GM23248 (cell line): ENCODE data around the gene RPIA. TPM values are rescaled to one million over a fixed set of nuclear protein-coding genes. Genes with fewer than 3 reads are reported as not detected.

Experiments
- DNase-seq: peaks from one replicate; pipeline ENCODE4 v3.0.0-alpha.2; 2015
- H2AFZ ChIP-seq: fragments of 200-600 bp; sonication (generic); 2 replicates; pipeline ENCODE4 v1.6.1; 2016; ENCODE audit warnings: antibody characterized with exemption
- H3F3A ChIP-seq: fragments of 200-600 bp; sonication (generic); 2 replicates; pipeline ENCODE4 v1.6.1; 2016; ENCODE audit warnings: mild to moderate bottlenecking, antibody characterized with exemption, mixed run types; ENCODE audit not compliant: insufficient read depth
- H3K27ac ChIP-seq: fragments of 200-600 bp; sonication (generic); 2 replicates; pipeline ENCODE4 v1.5.1; 2016; ENCODE audit warnings: mild to moderate bottlenecking
- H3K27me3 ChIP-seq: fragments of 200-600 bp; sonication (generic); replicated peaks from 2 replicates; pipeline ENCODE4 v1.6.1; 2016; ENCODE audit warnings: mild to moderate bottlenecking; ENCODE audit not compliant: insufficient read depth
- H3K36me3 ChIP-seq: fragments of 200-600 bp; sonication (generic); 2 replicates; pipeline ENCODE4 v1.6.1; 2016; ENCODE audit warnings: low read depth, mild to moderate bottlenecking
- H3K4me1 ChIP-seq: fragments of 200-600 bp; sonication (generic); 2 replicates; pipeline ENCODE4 v1.6.1; 2016; ENCODE audit warnings: mild to moderate bottlenecking; ENCODE audit not compliant: insufficient read depth
- H3K4me2 ChIP-seq: fragments of 200-600 bp; sonication (generic); one replicate; pipeline ENCODE4 v1.6.1; 2016; ENCODE audit warnings: mild to moderate bottlenecking; ENCODE audit not compliant: unreplicated experiment
- H3K4me3 ChIP-seq: fragments of 200-600 bp; sonication (generic); 2 replicates; pipeline ENCODE4 v1.5.1; 2016; ENCODE audit warnings: mild to moderate bottlenecking
- H3K79me2 ChIP-seq: fragments of 200-600 bp; sonication (generic); 2 replicates; pipeline ENCODE4 v1.6.1; 2016; ENCODE audit warnings: mild to moderate bottlenecking; ENCODE audit not compliant: insufficient read depth
- H3K9ac ChIP-seq: fragments of 200-600 bp; sonication (generic); 2 replicates; pipeline ENCODE4 v1.6.1; 2016; ENCODE audit warnings: mild to moderate bottlenecking
- H3K9me2 ChIP-seq: fragments of 200-600 bp; sonication (generic); 2 replicates; pipeline ENCODE4 v1.6.1; 2016; ENCODE audit warnings: mixed run types, mild to moderate bottlenecking, moderate library complexity; ENCODE audit not compliant: insufficient read depth
- H3K9me3 ChIP-seq: fragments of 200-600 bp; sonication (generic); one replicate; pipeline ENCODE4 v1.6.1; 2017; ENCODE audit warnings: low read depth
- H4K20me1 ChIP-seq: fragments of 200-600 bp; sonication (generic); 2 replicates; pipeline ENCODE4 v1.6.0; 2016; ENCODE audit not compliant: insufficient read depth
- EZH2 ChIP-seq: fragments of 200-600 bp; sonication (generic); IDR thresholded peaks from 2 replicates; pipeline ENCODE4 v1.6.1; 2018; ENCODE audit warnings: antibody characterized with exemption, mild to moderate bottlenecking; ENCODE audit not compliant: insufficient read depth, poor library complexity, severe bottlenecking
- EZH2phosphoT487 ChIP-seq: fragments of 200-600 bp; sonication (generic); IDR thresholded peaks from 2 replicates; pipeline ENCODE4 v1.6.1; 2018; ENCODE audit warnings: antibody characterized with exemption, moderate library complexity, mild to moderate bottlenecking, low read depth; ENCODE audit not compliant: insufficient read depth
- WGBS, 2 experiments: methylation state at CpG; one replicate each; pipeline ENCODE4 v1.1.6; 2015 to 2017; ENCODE audit warnings: low lambda C conversion rate in 2 of 2, low coverage in 1 of 2; ENCODE audit errors: missing lambda C conversion rate in 2 of 2; 5-methylcytosine and 5-hydroxymethylcytosine counted together
- in situ Hi-C: fragments of 300-500 bp; cut with MboI; formaldehyde crosslinking; loops from 2 replicates; pipeline ENCODE4 v1.15.0; 2020
- polyA plus RNA-seq: library from polyadenylated mRNA; unstranded; fragments of >200 nt; fragmentation: Nextera tagmentation; extraction: Ambion mirVana; gene quantifications from 2 replicates; pipeline ENCODE4 v1.2.1, GENCODE V29; 2016
- total RNA-seq: library from RNA; depleted of rRNA; stranded (reverse); fragments of >200 nt; shearing (Covaris generic); gene quantifications from 2 replicates; pipeline ENCODE4 v1.2.3, GENCODE V29; 2014

Gene RPIA
- total and polyA plus RNA-seq, 2 experiments from 2014 or later = 5.8 to 9.2 TPM

DNA sequence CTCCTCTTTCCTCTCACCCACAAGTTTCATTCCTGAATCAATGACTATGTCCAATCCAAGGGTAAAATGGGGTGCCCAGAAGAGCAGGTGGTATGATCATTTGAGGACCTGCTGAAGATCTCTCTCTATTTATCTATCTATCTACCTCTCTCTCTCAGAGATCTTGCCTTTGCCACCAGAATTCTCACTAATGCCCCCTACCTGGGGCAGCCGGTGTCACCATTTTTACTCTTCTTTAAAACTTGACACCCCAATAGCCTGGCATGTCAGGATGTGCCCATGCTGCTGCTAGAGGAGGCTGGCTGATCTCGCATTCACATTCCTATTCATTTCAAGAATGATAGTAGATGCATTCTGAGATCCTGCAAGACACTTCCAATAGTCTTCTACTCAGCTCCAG lies 24.3 kb upstream of the RPIA start:
- H3K27ac ChIP-seq = no peak overlapping the region
- H3K9me2 ChIP-seq = no peaks in the 10 kb centered on the region
- no peak for TF ChIP-seq EZH2
- DNase-seq = no peak
- WGBS, 2 experiments = 62 to 67% methylated on average over 2 of the region's 2 CpGs
- H3K4me3 ChIP-seq = no peak overlapping the region
- H3K36me3 ChIP-seq = no peaks in the 10 kb centered on the region
- H2AFZ ChIP-seq = no peak overlapping the region
- no peaks in the 10 kb centered on the region for H3K9me3 ChIP-seq
- no peak overlapping the region for H3K9ac ChIP-seq
- peaks cover 11% of the 10 kb centered on the region for H3K27me3 ChIP-seq
- no peaks in the 10 kb centered on the region for H3F3A ChIP-seq
- no peaks in the 10 kb centered on the region for H4K20me1 ChIP-seq
- in situ Hi-C loops = loop anchor here (5.0 kb wide), 1 partner anchor 75 kb away; no protein-coding TSS in a partner anchor
- no peaks in the 10 kb centered on the region for H3K79me2 ChIP-seq
- H3K4me2 ChIP-seq = no peak overlapping the region
- no peaks in the 10 kb centered on the region for H3K4me1 ChIP-seq

DNA sequence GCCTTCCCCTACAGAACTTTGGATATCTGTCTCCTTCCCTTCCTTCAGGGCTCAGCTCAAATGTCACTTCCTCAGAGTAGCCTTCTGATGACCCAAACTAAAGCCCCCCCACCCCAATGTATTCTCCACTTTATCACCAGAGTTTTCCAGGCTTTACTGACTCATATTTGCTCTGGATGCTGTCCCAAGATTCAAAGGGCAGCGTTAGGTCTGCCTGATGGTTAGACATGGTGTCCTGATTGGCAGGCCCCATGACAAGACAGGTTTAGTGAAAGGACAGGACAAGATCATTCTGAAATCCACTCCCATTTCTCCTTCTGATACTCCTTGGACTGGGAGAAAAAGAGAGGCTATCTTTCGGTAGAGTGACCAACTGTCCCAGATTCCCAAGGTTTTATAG lies 22.6 kb upstream of the RPIA start:
- in situ Hi-C loops = loop anchor here (5.0 kb wide), 1 partner anchor 77 kb away; no protein-coding TSS in a partner anchor
- Histone ChIP-seq H3K9me3 (no peaks in the 10 kb centered on the region), H3K4me1 (no peaks in the 10 kb centered on the region), H3K27me3 (peaks cover 3% of the 10 kb centered on the region), H3K79me2 (no peaks in the 10 kb centered on the region), H3K36me3 (no peaks in the 10 kb centered on the region), H3K9me2 (no peaks in the 10 kb centered on the region), H4K20me1 (no peaks in the 10 kb centered on the region), H3F3A (no peaks in the 10 kb centered on the region), H3K4me2 (no peak overlapping the region), H2AFZ (no peak overlapping the region), H3K9ac (no peak overlapping the region), H3K4me3 (no peak overlapping the region), H3K27ac (no peak overlapping the region)
- WGBS, 2 experiments = 91 to 93% methylated on average over 2 of the region's 2 CpGs
- TF ChIP-seq EZH2 (no peak), EZH2phosphoT487 (no peak)
- DNase-seq = no peak

DNA sequence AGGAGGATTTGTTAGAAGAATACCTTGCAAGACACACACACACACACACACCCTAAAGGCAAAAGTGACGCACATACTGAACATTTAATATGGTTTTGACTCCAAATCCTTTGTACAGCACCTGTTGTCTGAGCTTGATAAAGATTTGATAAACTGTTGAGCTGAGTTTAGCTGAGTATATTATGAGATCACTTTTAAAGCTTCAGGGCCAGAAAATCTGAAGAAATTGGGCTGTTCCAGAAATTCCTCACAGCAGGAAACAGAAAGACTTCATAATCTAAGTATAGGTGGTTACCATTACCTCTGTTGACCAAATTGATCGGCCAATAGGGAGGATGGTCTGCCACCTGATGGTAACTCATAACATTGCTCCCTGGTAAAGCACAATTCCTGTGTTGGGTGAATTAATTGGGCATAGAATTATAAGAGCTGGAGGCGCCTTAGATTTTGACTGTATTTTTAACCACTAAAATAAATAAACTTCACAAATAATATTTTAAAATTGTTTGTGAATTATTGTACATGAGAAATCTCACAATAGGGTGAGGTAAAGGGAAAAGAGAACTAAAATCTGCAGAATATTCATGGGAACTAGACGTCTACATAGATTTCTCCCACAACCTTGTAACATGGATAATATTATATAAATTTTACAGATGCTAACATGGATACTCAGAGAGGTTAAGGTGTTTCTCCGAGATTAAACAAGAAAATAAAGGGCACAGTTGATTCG lies 21.8 kb upstream of the RPIA start:
- TF ChIP-seq EZH2phosphoT487 (no peak), EZH2 (no peak)
- no peaks in the 10 kb centered on the region for H3K9me3 ChIP-seq
- no peak overlapping the region for H2AFZ ChIP-seq
- DNase-seq = peak; percentile 65
- no peaks in the 10 kb centered on the region for H3K4me1 ChIP-seq
- no peaks in the 10 kb centered on the region for H3K36me3 ChIP-seq
- 51% methylated on average over 6 of the region's 6 CpGs for WGBS, 2 experiments
- H3K9ac ChIP-seq = no peak overlapping the region
- H3K79me2 ChIP-seq = no peaks in the 10 kb centered on the region
- no peaks in the 10 kb centered on the region; the same call in 1 of the 2 replicates for H3K27me3 ChIP-seq
- H3K4me2 ChIP-seq = no peak overlapping the region
- H3K27ac ChIP-seq = no peak overlapping the region
- in situ Hi-C loops = loop anchor here (5.0 kb wide), 1 partner anchor 77 kb away; no protein-coding TSS in a partner anchor
- no peaks in the 10 kb centered on the region for H3K9me2 ChIP-seq
- H3F3A ChIP-seq = no peaks in the 10 kb centered on the region
- H4K20me1 ChIP-seq = no peaks in the 10 kb centered on the region
- no peak overlapping the region for H3K4me3 ChIP-seq

DNA sequence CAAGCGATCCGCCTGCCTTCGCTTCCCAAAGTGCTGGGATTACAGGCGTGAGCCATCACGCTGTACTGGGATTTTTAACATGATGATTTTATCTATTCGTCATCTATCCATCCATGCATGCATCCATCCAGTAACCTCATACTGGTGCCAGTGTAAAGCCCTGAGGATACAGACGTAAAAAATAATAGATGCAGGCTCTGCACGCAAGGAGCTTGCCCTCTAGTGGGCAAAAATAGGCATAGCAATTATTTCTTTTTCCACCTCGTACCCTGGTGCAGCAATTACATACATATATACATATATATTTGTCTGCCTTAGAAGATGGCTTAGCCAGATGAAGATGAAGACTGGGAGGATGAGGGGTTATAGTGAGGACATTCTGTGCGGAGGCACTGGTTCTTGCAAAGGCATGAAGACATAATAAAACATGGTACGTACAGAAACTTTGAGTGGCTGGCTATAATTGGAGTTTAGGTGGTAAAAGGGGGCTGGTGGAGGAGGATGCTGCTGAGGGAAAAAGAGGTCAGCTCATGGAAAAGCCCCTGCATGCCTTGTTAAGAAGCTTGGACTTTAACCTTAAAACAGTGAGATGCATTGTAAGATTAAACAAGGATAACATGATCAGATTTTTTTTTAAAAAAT lies 19.6 kb upstream of the RPIA start:
- H3K27ac ChIP-seq = no peak overlapping the region
- no peaks in the 10 kb centered on the region for H3K79me2 ChIP-seq
- no peak overlapping the region for H3K4me3 ChIP-seq
- TF ChIP-seq EZH2phosphoT487 (no peak), EZH2 (no peak)
- peak; percentile 81 for DNase-seq
- no peak overlapping the region for H3K9ac ChIP-seq
- H2AFZ ChIP-seq = no peak overlapping the region
- H3K4me2 ChIP-seq = no peak overlapping the region
- H3K9me3 ChIP-seq = no peaks in the 10 kb centered on the region
- H3K4me1 ChIP-seq = no peaks in the 10 kb centered on the region
- H3K27me3 ChIP-seq = no peaks in the 10 kb centered on the region; the same call in 1 of the 2 replicates
- no peaks in the 10 kb centered on the region for H4K20me1 ChIP-seq
- WGBS, 2 experiments = 28 to 32% methylated on average over 11 of the region's 11 CpGs
- in situ Hi-C loops = no loop called here
- H3K9me2 ChIP-seq = no peaks in the 10 kb centered on the region
- no peaks in the 10 kb centered on the region for H3F3A ChIP-seq
- H3K36me3 ChIP-seq = no peaks in the 10 kb centered on the region
